DMS 273 (cell line): ENCODE measurements around the gene PRUNE2.

Source experiments
- DNase-seq: peaks from one replicate; lab custom pipeline; 2025; ENCODE audit not compliant: unreplicated experiment; lab: John Stamatoyannopoulos, UW

Gene PRUNE2

GRCh38 chr9:76900884-76901440 lies 5.0 kb downstream of the PRUNE2 start:
- DNase-seq: no peak

- DNase-seq: no peak
Measured at GRCh38 chr9:76898786-76899185, 7.1 kb downstream of the PRUNE2 start.

GRCh38 chr9:76897804-76898525 lies 7.9 kb downstream of the PRUNE2 start:
- DNase-seq: no peak

GRCh38 chr9:76896035-76896434 lies 9.9 kb downstream of the PRUNE2 start:
- DNase-seq: no peak

- no peak for DNase-seq
Measured at GRCh38 chr9:76895186-76895585, 10.7 kb downstream of the PRUNE2 start.

- no peak for DNase-seq
Measured at GRCh38 chr9:76894198-76894597, 11.7 kb downstream of the PRUNE2 start.

- DNase-seq: no peak
Measured at GRCh38 chr9:76893395-76893932, 12.4 kb downstream of the PRUNE2 start.

- DNase-seq: no peak
Measured at GRCh38 chr9:76891874-76892273, 14.0 kb downstream of the PRUNE2 start.

- no peak for DNase-seq
Measured at GRCh38 chr9:76891279-76891678, 14.6 kb downstream of the PRUNE2 start.

- DNase-seq: no peak
Measured at GRCh38 chr9:76887951-76888350, 18.0 kb downstream of the PRUNE2 start.

- DNase-seq: no peak
Measured at GRCh38 chr9:76887003-76887821, 18.7 kb downstream of the PRUNE2 start.

- DNase-seq: no peak
Measured at GRCh38 chr9:76886318-76886717, 19.6 kb downstream of the PRUNE2 start.

- DNase-seq: no peak
Measured at GRCh38 chr9:76884823-76885222, 21.1 kb downstream of the PRUNE2 start.

GRCh38 chr9:76883341-76883855 lies 22.5 kb downstream of the PRUNE2 start:
- no peak for DNase-seq

GRCh38 chr9:76882686-76883085 lies 23.2 kb downstream of the PRUNE2 start:
- DNase-seq: no peak

- DNase-seq: no peak
Measured at GRCh38 chr9:76880210-76880609, 25.7 kb downstream of the PRUNE2 start.

GRCh38 chr9:76878933-76879332 lies 27.0 kb downstream of the PRUNE2 start:
- no peak for DNase-seq

- DNase-seq: no peak
Measured at GRCh38 chr9:76877961-76878360, 28.0 kb downstream of the PRUNE2 start.

GRCh38 chr9:76876098-76876497 lies 29.8 kb downstream of the PRUNE2 start:
- DNase-seq: no peak

GRCh38 chr9:76873821-76874220 lies 32.1 kb downstream of the PRUNE2 start:
- DNase-seq: no peak

- no peak for DNase-seq
Measured at GRCh38 chr9:76873056-76873792, 32.7 kb downstream of the PRUNE2 start.
